Measurements from ENCODE around the gene HPS4.

Gene HPS4

GRCh38 chr22:26406118-26406517, 77.5 kb downstream of the HPS4 start:
- DNase-seq, result no peak

- DNase-seq, result no peak
Observed at GRCh38 chr22:26404851-26405421, 78.6 kb downstream of the HPS4 start.

- no peak for DNase-seq
Observed at GRCh38 chr22:26401726-26402125, 81.9 kb downstream of the HPS4 start.

Data from T1000 (cell line).